ENCODE measurements around the gene TNFAIP8.

TNFAIP8 gene

GRCh38 chr5:119355685-119356611, at the start of gene TNFAIP8:
Gene TNFAIP8 (plus strand): TSS chr5:119356019. CDS start chr5:119356091, 72 bp downstream.
- no peak for DNase-seq

GRCh38 chr5:119307170-119307569, 48.6 kb upstream of the TNFAIP8 start:
- DNase-seq: no peak

DNA sequence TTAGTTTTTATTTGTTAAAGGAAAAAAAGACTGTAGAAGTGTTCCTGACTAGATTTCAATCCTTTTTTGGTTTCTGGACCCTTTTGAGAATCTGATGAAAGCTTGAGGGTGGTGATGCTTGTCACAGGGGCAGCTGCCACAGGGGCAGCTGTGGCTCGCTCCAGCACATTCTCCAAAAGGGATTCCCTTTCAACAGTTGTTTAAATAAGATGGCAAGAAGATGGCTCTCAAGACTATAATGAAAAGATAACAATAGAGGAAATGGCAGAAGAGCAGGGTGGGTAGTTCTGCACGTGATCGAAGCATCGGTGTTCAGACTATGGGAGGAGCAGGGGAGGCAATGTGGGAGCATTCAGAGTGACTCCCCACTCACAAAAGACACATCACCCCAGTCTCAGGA, 46.5 kb upstream of the TNFAIP8 start:
- DNase-seq: no peak

GRCh38 chr5:119311688-119312087, 44.1 kb upstream of the TNFAIP8 start:
- no peak for DNase-seq

- DNase-seq: no peak
Measured at GRCh38 chr5:119312403-119312802, 43.4 kb upstream of the TNFAIP8 start.

DNA sequence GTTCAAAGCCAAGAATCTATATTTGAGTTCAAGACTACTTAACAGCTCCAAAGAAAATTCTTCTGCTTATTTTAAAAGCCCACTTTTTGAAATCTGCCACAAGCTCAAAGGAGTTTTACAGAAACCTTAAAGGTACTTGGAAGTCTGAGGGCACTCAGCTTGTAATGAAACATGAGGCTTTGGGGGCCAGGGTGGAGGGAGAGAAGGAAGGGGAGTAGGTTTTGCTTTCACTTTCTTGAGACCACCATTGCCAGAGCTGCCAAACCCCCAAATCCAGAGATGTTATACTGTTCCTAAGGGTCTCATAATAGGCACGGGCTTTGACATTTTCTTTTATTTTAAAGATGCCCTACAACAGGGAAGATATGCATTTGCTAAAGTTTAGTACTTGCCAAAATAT, 42.6 kb upstream of the TNFAIP8 start:
- no peak for DNase-seq

DNA sequence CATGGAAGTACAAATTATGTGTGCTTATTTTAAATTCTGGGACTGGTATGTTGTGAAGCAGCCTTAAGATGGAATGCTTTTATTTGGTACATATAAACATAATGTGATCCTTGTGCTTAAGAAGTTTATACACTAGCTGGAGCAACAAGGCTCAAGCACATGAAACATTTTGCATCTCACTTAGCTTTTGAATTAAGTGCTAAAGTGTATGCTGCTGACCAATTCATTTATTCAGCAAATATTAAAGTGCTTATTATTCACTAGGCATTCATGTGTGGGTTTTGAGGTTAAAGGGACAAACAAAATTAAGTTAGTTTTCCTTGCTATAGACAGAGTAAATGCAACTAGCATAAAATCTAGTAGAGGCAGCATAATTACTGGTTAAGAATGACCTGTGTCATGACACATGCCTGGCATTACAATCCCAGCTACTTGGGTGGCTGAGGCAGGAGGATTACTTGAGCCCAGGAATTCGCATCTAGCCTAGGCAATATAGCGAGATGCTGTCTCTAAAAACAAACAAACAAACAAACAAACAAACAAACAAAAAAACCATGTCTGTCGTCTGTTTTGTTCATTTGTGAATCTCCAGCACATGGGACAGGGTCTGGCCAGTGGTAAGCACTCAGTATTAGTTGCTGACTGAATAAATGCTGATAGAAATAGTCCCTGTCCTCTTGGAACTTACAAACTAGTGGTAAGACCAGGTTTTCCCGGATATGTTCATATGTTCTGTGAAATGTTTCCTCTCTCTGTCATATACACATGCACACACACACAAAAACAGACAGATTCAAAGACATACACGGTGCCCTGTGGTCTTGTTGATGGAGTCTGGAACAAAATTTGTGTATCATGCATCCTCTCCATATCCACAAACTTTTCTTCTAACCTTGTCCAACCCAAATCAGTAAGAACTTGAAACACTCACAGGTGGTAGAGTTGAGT, 41.9 kb upstream of the TNFAIP8 start:
- DNase-seq: no peak

GRCh38 chr5:119315516-119315949, 40.3 kb upstream of the TNFAIP8 start:
- no peak for DNase-seq

GRCh38 chr5:119316086-119316485, 39.7 kb upstream of the TNFAIP8 start:
- DNase-seq: no peak

- DNase-seq: no peak
Measured at GRCh38 chr5:119316906-119317305, 38.9 kb upstream of the TNFAIP8 start.

DNA sequence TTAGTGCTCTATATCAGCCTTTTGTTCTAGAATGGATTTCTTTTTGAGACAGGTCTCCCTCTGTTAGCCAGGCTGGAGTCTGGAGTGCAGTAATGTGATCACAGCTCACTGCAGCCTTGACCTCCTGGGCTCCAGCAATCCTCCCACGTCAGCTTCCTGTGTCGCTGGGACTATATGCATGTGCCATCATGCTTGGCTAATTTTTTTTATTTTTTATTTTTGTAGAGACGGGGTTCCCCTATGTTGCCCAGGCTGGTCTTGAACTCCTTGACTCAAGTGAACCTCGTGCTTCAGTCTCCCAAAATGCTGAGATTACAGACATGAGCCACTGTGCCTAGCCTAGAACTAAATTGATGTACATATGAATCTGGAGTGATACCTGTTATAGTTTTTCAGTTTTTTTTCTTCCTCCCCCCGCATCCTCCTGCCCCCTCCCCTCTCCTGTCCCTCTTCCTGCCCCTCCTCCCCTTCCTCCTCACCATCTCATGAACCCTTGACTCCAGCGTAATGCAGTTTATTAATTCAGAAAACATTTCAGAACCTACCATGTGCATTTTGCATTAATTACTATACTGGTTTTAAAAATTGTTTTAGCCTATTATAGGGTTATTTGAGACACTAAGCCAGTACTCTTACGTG, 37.4 kb upstream of the TNFAIP8 start:
- no peak for DNase-seq

DNA sequence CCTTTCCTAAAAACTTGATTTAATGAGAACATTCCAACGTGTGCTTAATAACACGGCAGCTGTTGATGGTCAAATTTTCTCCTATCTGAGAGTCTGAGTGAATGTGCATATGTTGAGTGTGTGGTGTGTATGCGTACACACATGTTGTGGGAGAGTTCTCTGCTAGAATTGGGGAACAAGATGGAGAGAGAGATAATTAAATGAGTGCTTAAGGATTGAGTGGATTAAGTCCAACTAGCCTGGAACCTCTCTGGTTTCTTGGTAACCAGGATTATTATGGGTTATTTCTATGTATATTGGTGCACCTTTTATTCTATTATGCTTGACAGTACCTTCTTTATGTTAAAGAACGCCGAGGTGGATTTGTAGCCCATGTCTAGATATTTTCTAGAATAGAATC, 36.4 kb upstream of the TNFAIP8 start:
- DNase-seq: peak; percentile 66

DNA sequence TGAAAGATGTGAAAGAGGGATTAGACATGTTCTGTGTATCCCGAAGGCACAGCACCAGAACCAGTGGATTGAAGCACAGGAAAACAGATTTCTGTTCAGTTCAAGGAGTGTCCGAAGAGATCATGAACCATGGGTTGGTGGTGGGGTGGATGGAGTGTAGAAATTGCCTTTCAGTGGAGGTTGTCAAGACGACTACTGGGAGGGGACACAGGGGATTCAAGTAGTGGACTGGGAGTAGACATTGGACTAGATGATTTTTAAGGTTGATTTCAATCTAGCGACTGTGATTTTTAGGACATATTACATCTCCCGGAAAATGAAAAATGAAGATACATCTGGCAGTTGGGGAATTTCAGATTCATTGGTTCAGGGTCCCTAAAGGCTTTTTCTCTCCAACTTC, 35.9 kb upstream of the TNFAIP8 start:
- no peak for DNase-seq

- no peak for DNase-seq
Measured at GRCh38 chr5:119321569-119322311, 34.1 kb upstream of the TNFAIP8 start.

- no peak for DNase-seq
Measured at GRCh38 chr5:119322312-119322947, 33.4 kb upstream of the TNFAIP8 start.

DNA sequence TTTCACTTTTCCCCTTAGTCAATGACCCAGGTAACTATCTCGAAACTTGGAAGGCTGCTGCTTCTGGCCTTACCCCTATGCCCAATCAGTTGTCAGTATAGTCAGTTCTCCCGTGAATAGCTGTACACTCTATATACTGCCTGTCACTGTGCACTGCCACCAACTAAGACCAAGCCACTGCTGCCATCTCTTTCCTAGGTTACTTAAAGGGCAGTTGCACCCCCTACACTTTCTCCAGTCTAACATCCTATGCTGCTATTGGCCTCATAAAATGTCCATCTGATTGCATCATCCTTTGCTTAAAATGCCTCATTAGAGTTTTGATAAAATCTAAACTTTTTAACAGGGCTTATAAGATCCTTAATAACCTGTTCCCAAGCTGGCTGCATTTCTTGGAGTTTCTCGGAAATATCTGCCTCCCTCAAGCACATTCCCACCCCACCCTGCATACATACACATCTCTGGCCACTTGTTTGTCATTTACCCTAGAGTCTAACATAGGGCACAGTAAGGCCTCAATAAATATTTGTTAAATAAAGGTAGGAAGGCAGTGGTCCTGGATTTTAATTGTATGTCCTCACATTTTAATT, 32.8 kb upstream of the TNFAIP8 start:
- no peak for DNase-seq

DNA sequence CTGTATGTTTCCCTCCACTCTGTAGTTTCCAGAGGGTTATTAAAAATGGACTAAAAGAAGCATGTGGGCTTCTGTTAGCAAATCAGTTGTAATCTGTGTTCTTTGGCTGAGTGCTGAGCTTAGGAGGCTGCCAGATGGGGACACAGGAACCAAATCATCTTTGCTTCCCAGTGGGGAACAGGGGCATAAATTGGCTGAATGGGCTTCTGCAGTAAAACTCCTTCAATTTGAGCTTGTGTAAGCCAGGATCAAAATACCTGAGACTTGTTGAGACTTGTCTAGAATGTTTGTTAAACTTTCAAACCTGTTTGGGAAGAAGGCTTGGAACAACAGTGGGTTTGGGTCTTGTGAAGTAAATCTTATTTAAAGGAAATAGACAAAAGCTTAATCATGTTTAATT, 32.2 kb upstream of the TNFAIP8 start:
- DNase-seq: peak; percentile 82

GRCh38 chr5:119324842-119325241, 31.0 kb upstream of the TNFAIP8 start:
- no peak for DNase-seq

GRCh38 chr5:119327018-119327417, 28.8 kb upstream of the TNFAIP8 start:
- no peak for DNase-seq

DNA sequence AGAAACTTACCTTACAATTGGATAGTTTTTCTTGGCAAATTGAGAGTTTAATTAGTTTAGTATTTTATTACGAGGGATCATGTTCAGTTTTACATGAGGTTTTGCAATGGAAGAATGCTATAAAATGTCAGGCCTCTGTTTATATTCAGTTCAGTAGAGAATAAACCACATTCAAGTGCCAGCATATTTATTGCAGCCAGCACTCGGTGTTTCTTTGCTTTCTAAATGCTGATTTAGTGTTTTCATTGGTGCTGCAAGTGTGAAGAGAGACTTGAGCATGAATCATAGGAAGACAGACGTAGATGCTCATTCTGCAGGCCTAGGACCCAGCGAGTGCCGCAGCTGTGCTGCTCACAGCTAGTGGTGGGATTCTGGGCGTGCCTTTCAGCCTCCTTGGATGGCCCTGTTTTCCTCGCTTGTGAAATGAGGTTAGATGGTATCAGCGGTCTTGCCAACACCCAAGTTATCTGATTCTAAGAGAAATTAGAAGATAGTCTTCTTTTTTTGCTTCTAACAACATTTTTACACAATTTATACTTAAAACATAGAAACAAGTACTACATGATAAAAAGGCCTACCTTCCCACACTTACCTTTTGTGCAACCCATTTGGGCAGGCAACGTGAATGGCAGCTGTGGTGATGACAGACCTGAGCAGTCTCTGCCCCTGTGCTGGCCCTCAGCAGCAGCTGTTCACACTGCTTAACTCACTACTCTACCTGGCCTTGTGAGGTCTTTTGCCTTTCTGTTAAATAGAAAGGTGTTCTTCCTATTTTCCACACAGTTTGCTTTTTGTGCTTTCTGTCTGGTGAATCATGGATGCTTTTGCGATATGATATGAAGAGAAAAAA, 26.8 kb upstream of the TNFAIP8 start:
- DNase-seq: no peak

All from NCI-H524 treated with DMSO at 0.1 percent for 48 hours (cell line).